Measurements from ENCODE around the gene MYO18B.

- TF ChIP-seq YY1 (IDR thresholded peaks at IDR 0.05; ENCODE audit: extremely low read depth, insufficient replicate concordance, low read depth, low read length), result no peak
- TF ChIP-seq ZNF274 (IDR thresholded peaks at IDR 0.05; ENCODE audit: low read depth, low read length), result no peak
- TF ChIP-seq, protein P1, sequence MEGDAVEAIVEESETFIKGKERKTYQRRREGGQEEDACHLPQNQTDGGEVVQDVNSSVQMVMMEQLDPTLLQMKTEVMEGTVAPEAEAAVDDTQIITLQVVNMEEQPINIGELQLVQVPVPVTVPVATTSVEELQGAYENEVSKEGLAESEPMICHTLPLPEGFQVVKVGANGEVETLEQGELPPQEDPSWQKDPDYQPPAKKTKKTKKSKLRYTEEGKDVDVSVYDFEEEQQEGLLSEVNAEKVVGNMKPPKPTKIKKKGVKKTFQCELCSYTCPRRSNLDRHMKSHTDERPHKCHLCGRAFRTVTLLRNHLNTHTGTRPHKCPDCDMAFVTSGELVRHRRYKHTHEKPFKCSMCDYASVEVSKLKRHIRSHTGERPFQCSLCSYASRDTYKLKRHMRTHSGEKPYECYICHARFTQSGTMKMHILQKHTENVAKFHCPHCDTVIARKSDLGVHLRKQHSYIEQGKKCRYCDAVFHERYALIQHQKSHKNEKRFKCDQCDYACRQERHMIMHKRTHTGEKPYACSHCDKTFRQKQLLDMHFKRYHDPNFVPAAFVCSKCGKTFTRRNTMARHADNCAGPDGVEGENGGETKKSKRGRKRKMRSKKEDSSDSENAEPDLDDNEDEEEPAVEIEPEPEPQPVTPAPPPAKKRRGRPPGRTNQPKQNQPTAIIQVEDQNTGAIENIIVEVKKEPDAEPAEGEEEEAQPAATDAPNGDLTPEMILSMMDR (IDR thresholded peaks at IDR 0.05 in 2 of 3, conservative IDR thresholded peaks at IDR 0.05 in 1 of 3; ENCODE audit: borderline replicate concordance in 1 of 3, insufficient read depth in 1 of 3, low read depth in 2 of 3, low read length in 2 of 3), result no peak
- no peak for TF ChIP-seq EZH2 (IDR thresholded peaks at IDR 0.05)
- TF ChIP-seq, protein P2, sequence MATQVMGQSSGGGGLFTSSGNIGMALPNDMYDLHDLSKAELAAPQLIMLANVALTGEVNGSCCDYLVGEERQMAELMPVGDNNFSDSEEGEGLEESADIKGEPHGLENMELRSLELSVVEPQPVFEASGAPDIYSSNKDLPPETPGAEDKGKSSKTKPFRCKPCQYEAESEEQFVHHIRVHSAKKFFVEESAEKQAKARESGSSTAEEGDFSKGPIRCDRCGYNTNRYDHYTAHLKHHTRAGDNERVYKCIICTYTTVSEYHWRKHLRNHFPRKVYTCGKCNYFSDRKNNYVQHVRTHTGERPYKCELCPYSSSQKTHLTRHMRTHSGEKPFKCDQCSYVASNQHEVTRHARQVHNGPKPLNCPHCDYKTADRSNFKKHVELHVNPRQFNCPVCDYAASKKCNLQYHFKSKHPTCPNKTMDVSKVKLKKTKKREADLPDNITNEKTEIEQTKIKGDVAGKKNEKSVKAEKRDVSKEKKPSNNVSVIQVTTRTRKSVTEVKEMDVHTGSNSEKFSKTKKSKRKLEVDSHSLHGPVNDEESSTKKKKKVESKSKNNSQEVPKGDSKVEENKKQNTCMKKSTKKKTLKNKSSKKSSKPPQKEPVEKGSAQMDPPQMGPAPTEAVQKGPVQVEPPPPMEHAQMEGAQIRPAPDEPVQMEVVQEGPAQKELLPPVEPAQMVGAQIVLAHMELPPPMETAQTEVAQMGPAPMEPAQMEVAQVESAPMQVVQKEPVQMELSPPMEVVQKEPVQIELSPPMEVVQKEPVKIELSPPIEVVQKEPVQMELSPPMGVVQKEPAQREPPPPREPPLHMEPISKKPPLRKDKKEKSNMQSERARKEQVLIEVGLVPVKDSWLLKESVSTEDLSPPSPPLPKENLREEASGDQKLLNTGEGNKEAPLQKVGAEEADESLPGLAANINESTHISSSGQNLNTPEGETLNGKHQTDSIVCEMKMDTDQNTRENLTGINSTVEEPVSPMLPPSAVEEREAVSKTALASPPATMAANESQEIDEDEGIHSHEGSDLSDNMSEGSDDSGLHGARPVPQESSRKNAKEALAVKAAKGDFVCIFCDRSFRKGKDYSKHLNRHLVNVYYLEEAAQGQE (IDR thresholded peaks at IDR 0.05; ENCODE audit: low read depth), result no peak
- no peak for TF ChIP-seq SP1 (IDR thresholded peaks at IDR 0.05; ENCODE audit: low read depth)
- TF ChIP-seq POLR2AphosphoS5 (IDR thresholded peaks at IDR 0.05; ENCODE audit: low read depth, low read length), result no peak
- TF ChIP-seq, protein P3, sequence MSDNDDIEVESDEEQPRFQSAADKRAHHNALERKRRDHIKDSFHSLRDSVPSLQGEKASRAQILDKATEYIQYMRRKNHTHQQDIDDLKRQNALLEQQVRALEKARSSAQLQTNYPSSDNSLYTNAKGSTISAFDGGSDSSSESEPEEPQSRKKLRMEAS (IDR thresholded peaks at IDR 0.05), result no peak
- TF ChIP-seq SRF (IDR thresholded peaks at IDR 0.05; ENCODE audit: low read depth), result no peak
- TF ChIP-seq FOSL1 (IDR thresholded peaks at IDR 0.05; ENCODE audit: low read depth), result no peak
- no peak for TF ChIP-seq POLR2A (IDR thresholded peaks at IDR 0.05; ENCODE audit: borderline replicate concordance, extremely low read depth, insufficient read depth, insufficient read length)
- TF ChIP-seq TCF7L2 (IDR thresholded peaks at IDR 0.05; ENCODE audit: borderline replicate concordance, extremely low read depth, insufficient read depth, insufficient read length), result no peak
- no peak for TF ChIP-seq ATF3 (IDR thresholded peaks at IDR 0.05)
Measured at GRCh38 chr22:25714070-25714469, 27.9 kb upstream of the MYO18B start.
